GM19023 (cell line): ENCODE data around the gene MXRA7.
"Not testable (repeated sequence)": the region's sequence is repeated elsewhere in the genome, so short reads cannot be mapped to it uniquely, and the experiment has no call there.

Experiments used
- ATAC-seq: cut with Tn5 transposase; IDR thresholded peaks from one replicate; pipeline ENCODE4 v1.9.1; 2021; ENCODE audit warnings: mild to moderate bottlenecking, moderate library complexity; ENCODE audit not compliant: unreplicated experiment

Gene MXRA7

GRCh38 chr17:76646712-76647111 is 64.1 kb downstream of the MXRA7 start:
- no peak for ATAC-seq

- no peak for ATAC-seq
Measured at GRCh38 chr17:76645481-76645880, 65.3 kb downstream of the MXRA7 start.

GRCh38 chr17:76644995-76645394 is 65.8 kb downstream of the MXRA7 start:
- ATAC-seq: no peak

GRCh38 chr17:76643553-76644148 is 67.1 kb downstream of the MXRA7 start, which contains the start of gene ST6GALNAC1:
ST6GALNAC1 (minus strand) TSS chr17:76643757; CDS start chr17:76643638, 119 bp downstream.
- no peak for ATAC-seq

GRCh38 chr17:76642994-76643393 is 67.8 kb downstream of the MXRA7 start:
- ATAC-seq: no peak

GRCh38 chr17:76642032-76642561 is 68.7 kb downstream of the MXRA7 start:
- ATAC-seq: no peak

GRCh38 chr17:76641501-76641900 is 69.3 kb downstream of the MXRA7 start:
- ATAC-seq: no peak

- no peak for ATAC-seq
Measured at GRCh38 chr17:76640550-76641380, 70.0 kb downstream of the MXRA7 start.

GRCh38 chr17:76638263-76638662 is 72.5 kb downstream of the MXRA7 start:
- ATAC-seq: no peak

- not testable (repeated sequence) for ATAC-seq
Measured at GRCh38 chr17:76636486-76637206, 74.1 kb downstream of the MXRA7 start.

- no peak for ATAC-seq
Measured at GRCh38 chr17:76635659-76636360, 75.0 kb downstream of the MXRA7 start.

- ATAC-seq: no peak
Measured at GRCh38 chr17:76635039-76635438, 75.7 kb downstream of the MXRA7 start.

- no peak for ATAC-seq
Measured at GRCh38 chr17:76633628-76634328, 77.0 kb downstream of the MXRA7 start.

GRCh38 chr17:76631821-76632565 is 78.8 kb downstream of the MXRA7 start:
- no peak for ATAC-seq

- ATAC-seq: no peak
Measured at GRCh38 chr17:76630151-76630550, 80.6 kb downstream of the MXRA7 start.
